ENCODE measurements around the gene AGAP1.

- no peak for TF ChIP-seq CTCF (IDR thresholded peaks at IDR 0.05)
- TF ChIP-seq EZH2 (IDR thresholded peaks at IDR 0.05), result no peak
Measured at GRCh38 chr2:235515821-235516220, 22.0 kb downstream of the AGAP1 start.

Data from neural progenitor cell (in vitro differentiated cells).